Fibroblast of pulmonary artery (primary cell): Measurements from ENCODE around the gene BLVRA.
"Not testable (repeated sequence)": the region's sequence is repeated elsewhere in the genome, so short reads cannot be mapped to it uniquely, and the experiment has no call there.

Experiments
- DNase-seq: peaks from one replicate; pipeline ENCODE4 v3.0.0-alpha.2; 2010; ENCODE audit warnings: low read depth
- H3K4me3 ChIP-seq: replicated peaks from 2 replicates; pipeline ENCODE4 v1.5.1; 2011; ENCODE audit warnings: low read depth, mild to moderate bottlenecking, control low read depth, low read length, moderate library complexity
- CTCF ChIP-seq: IDR thresholded peaks from 2 replicates; pipeline ENCODE4 v1.5.1; 2011; ENCODE audit warnings: mild to moderate bottlenecking, control low read depth, low read length, inconsistent platforms; ENCODE audit errors: missing control alignments

BLVRA gene

GRCh38 chr7:43726466-43726865 lies 32.0 kb upstream of the BLVRA start:
- TF ChIP-seq CTCF: no peak
- no peak for DNase-seq
- H3K4me3 ChIP-seq: no peak overlapping the region

- no peak overlapping the region for H3K4me3 ChIP-seq
- no peak for DNase-seq
- TF ChIP-seq CTCF: no peak
Observed at GRCh38 chr7:43727003-43727402, 31.5 kb upstream of the BLVRA start.

GRCh38 chr7:43727494-43727893 lies 31.0 kb upstream of the BLVRA start:
- H3K4me3 ChIP-seq: no peak overlapping the region
- no peak for TF ChIP-seq CTCF
- DNase-seq: no peak

- DNase-seq: peak; percentile 94
- TF ChIP-seq CTCF: peak; percentile 12
- peak within 1 kb of the TSS; percentile 75 for H3K4me3 ChIP-seq
Observed at GRCh38 chr7:43729214-43729923, 29.1 kb upstream of the BLVRA start, which contains the start of gene COA1. COA1 (minus strand) TSS chr7:43729523; CDS start chr7:43648614, 80,909 bp downstream.

GRCh38 chr7:43729924-43730248 lies 28.6 kb upstream of the BLVRA start:
- no peak for DNase-seq
- H3K4me3 ChIP-seq: peak overlapping the region; percentile 75
- TF ChIP-seq CTCF: no peak

- not testable (repeated sequence) for DNase-seq, H3K4me3 ChIP-seq
Observed at GRCh38 chr7:43731494-43731893, 27.0 kb upstream of the BLVRA start.

GRCh38 chr7:43734575-43735332 lies 23.7 kb upstream of the BLVRA start:
- H3K4me3 ChIP-seq, DNase-seq: not testable (repeated sequence)

GRCh38 chr7:43735403-43735801 lies 23.1 kb upstream of the BLVRA start:
- H3K4me3 ChIP-seq: no peak overlapping the region
- DNase-seq: no peak
- TF ChIP-seq CTCF: no peak
